PC-3 (cell line): ENCODE data around the gene PSG5.
"Not testable (repeated sequence)": the region's sequence is repeated elsewhere in the genome, so short reads cannot be mapped to it uniquely, and the experiment has no call there.

Experiments
- CTCF ChIP-seq: fragments of 300-600 bp; sonication (generic); conservative IDR thresholded peaks from 2 replicates; pipeline ENCODE4 v1.5.1; 2017; ENCODE audit warnings: antibody characterized with exemption, low read depth, mild to moderate bottlenecking, low read length
- EZH2 ChIP-seq: fragments of 300-600 bp; sonication (generic); IDR thresholded peaks from one replicate; pipeline ENCODE4 v1.6.1; 2017; ENCODE audit warnings: antibody characterized with exemption, mild to moderate bottlenecking, low read length; ENCODE audit not compliant: unreplicated experiment
- EZH2phosphoT487 ChIP-seq: fragments of 300-600 bp; sonication (generic); IDR thresholded peaks from 2 replicates; pipeline ENCODE4 v1.6.1; 2018; ENCODE audit warnings: mild to moderate bottlenecking, antibody characterized with exemption, low read length, borderline replicate concordance

- not testable (repeated sequence) for TF ChIP-seq CTCF, EZH2phosphoT487, EZH2
Measured at GRCh38 chr19:43162261-43162660, 24.1 kb downstream of the PSG5 start.
